ENCODE results near the gene EN2. TPM values are rescaled to one million over a fixed set of nuclear protein-coding genes. Genes with fewer than 3 reads are reported as not detected.

EN2 gene
- total RNA-seq, 1 donor from 2014 or later, result 3.4 TPM

DNA sequence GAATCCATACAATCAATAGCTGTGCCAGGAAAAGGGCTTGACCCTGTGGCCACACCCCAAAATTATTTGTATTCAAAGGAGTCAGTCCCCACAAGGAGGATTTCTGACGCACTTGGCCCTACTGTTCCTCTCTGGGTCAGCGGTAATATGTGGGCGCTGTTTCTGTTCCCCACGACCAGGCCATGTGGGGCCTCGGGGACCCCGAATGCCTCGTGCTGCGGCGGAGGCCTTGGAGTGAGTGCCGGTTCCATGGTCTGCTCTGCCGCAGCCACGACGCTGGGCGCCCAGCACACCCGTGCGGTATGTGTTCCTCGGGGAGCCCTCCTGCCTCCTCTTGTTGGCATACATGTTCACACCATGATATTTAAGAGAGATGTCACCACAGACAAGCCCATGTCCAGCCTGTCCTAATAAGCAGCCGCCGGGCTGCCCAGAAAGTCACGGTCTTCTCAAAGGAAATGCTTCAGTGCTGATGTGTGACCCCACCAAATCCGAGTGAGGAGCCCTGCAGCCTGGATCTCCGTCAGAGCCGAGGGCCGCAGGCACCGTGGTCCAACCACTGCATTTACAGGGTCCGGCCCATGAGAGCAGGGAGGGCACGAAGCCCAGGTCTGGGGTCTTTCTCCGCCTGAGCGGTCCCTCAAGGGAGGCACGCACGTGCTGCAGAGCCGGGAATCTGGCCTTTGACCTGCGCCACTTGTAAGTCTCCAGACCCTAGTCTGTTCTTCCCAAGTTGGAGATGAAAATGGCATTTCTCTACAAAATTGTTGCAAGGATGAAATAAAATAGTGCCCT, 36.0 kb downstream of the EN2 start:
- H3K27ac Mint-ChIP-seq (ENCODE audit: unreplicated experiment), result no peak overlapping the region
- TF ChIP-seq CTCF (IDR thresholded peaks at IDR 0.05), result no peak
- H3K27me3 Mint-ChIP-seq (ENCODE audit: unreplicated experiment), result peaks cover 17% of the 10 kb centered on the region
- H3K36me3 Mint-ChIP-seq (ENCODE audit: unreplicated experiment), result peaks cover 2% of the 10 kb centered on the region
- DNase-seq (ENCODE audit: extremely low spot score, unreplicated experiment), result peak; percentile 77
- H3K4me1 Mint-ChIP-seq (ENCODE audit: unreplicated experiment), result peaks cover 17% of the 10 kb centered on the region
- no peak overlapping the region for H3K4me3 Mint-ChIP-seq (ENCODE audit: unreplicated experiment)
- no peaks in the 10 kb centered on the region for H3K9me3 Mint-ChIP-seq (ENCODE audit: unreplicated experiment)

- no peak for TF ChIP-seq CTCF (IDR thresholded peaks at IDR 0.05)
- DNase-seq (ENCODE audit: extremely low spot score, unreplicated experiment), result peak; percentile 81
- peaks cover 17% of the 10 kb centered on the region for H3K4me1 Mint-ChIP-seq (ENCODE audit: unreplicated experiment)
- peaks cover 2% of the 10 kb centered on the region for H3K36me3 Mint-ChIP-seq (ENCODE audit: unreplicated experiment)
- H3K27me3 Mint-ChIP-seq (ENCODE audit: unreplicated experiment), result peaks cover 23% of the 10 kb centered on the region
- H3K9me3 Mint-ChIP-seq (ENCODE audit: unreplicated experiment), result no peaks in the 10 kb centered on the region
- H3K27ac Mint-ChIP-seq (ENCODE audit: unreplicated experiment), result no peak overlapping the region
- H3K4me3 Mint-ChIP-seq (ENCODE audit: unreplicated experiment), result no peak overlapping the region
These were observed 36.6 kb downstream of the EN2 start for GRCh38 chr7:155494551-155494950.

GRCh38 chr7:155495440-155496248, 37.7 kb downstream of the EN2 start:
- peaks cover 30% of the 10 kb centered on the region for H3K27me3 Mint-ChIP-seq (ENCODE audit: unreplicated experiment)
- H3K4me3 Mint-ChIP-seq (ENCODE audit: unreplicated experiment), result no peak overlapping the region
- no peak for TF ChIP-seq CTCF (IDR thresholded peaks at IDR 0.05)
- peaks cover 10% of the 10 kb centered on the region for H3K4me1 Mint-ChIP-seq (ENCODE audit: unreplicated experiment)
- H3K27ac Mint-ChIP-seq (ENCODE audit: unreplicated experiment), result no peak overlapping the region
- peak; percentile 65 for DNase-seq (ENCODE audit: extremely low spot score, unreplicated experiment)
- H3K36me3 Mint-ChIP-seq (ENCODE audit: unreplicated experiment), result peaks cover 2% of the 10 kb centered on the region
- no peaks in the 10 kb centered on the region for H3K9me3 Mint-ChIP-seq (ENCODE audit: unreplicated experiment)

- Mint-ChIP-seq H3K27me3 (ENCODE audit: unreplicated experiment) (peaks cover 34% of the 10 kb centered on the region), H3K4me1 (ENCODE audit: unreplicated experiment) (peaks cover 3% of the 10 kb centered on the region), H3K27ac (ENCODE audit: unreplicated experiment) (no peak overlapping the region)
These were observed 38.5 kb downstream of the EN2 start for GRCh38 chr7:155496267-155497005.

More at GRCh38 chr7:155496267-155497005, 38.5 kb downstream of the EN2 start:
- H3K9me3 Mint-ChIP-seq (ENCODE audit: unreplicated experiment), result no peaks in the 10 kb centered on the region
- no peak for TF ChIP-seq CTCF (IDR thresholded peaks at IDR 0.05)
- H3K36me3 Mint-ChIP-seq (ENCODE audit: unreplicated experiment), result no peaks in the 10 kb centered on the region
- DNase-seq (ENCODE audit: extremely low spot score, unreplicated experiment), result no peak
- no peak overlapping the region for H3K4me3 Mint-ChIP-seq (ENCODE audit: unreplicated experiment)
